MCF 10A (cell line): Measurements from ENCODE around the gene DGCR2. TPM values are rescaled to one million over a fixed set of nuclear protein-coding genes. Genes with fewer than 3 reads are reported as not detected.

Experiments used
- BruUV-seq: library from RNA; stranded (reverse); fragments of 400-500 nt; replicated peaks from 2 replicates; lab custom pipeline; 2021; lab: Mats Ljungman, UMichigan
- CTCF ChIA-PET: fragments of 300-600 bp; sonication (Branson Sonifier 250); formaldehyde crosslinking; extraction: SDS; loops from one replicate; lab custom pipeline; 2021; ENCODE audit warnings: antibody characterized with exemption, inconsistent platforms; lab: Yijun Ruan, JAX
- POLR2A ChIA-PET: fragments of 300-600, 350-650 bp; sonication (Branson Sonifier 250); formaldehyde crosslinking; extraction: SDS; loops from one replicate; lab custom pipeline; 2020; ENCODE audit warnings: antibody characterized with exemption, inconsistent platforms; lab: Yijun Ruan, JAX
- DNase-seq: peaks from one replicate; pipeline ENCODE4 v3.0.0-alpha.2; 2018; ENCODE audit not compliant: unreplicated experiment
- H3K27ac Mint-ChIP-seq: one replicate; pipeline ENCODE4 v1.8.0; 2022; ENCODE audit warnings: mild to moderate bottlenecking, low read depth, mixed read lengths; ENCODE audit not compliant: unreplicated experiment
- H3K27me3 Mint-ChIP-seq: one replicate; pipeline ENCODE4 v1.8.0; 2022; ENCODE audit warnings: mixed read lengths; ENCODE audit not compliant: insufficient read depth, unreplicated experiment
- H3K36me3 Mint-ChIP-seq: one replicate; pipeline ENCODE4 v1.8.0; 2022; ENCODE audit warnings: mild to moderate bottlenecking, moderate library complexity, mixed read lengths; ENCODE audit not compliant: insufficient read depth, unreplicated experiment
- H3K4me1 Mint-ChIP-seq: one replicate; pipeline ENCODE4 v1.8.0; 2022; ENCODE audit warnings: mixed read lengths; ENCODE audit not compliant: insufficient read depth, unreplicated experiment
- H3K4me3 Mint-ChIP-seq: one replicate; pipeline ENCODE4 v1.8.0; 2022; ENCODE audit warnings: mild to moderate bottlenecking, moderate library complexity, mixed read lengths; ENCODE audit not compliant: unreplicated experiment
- H3K9me3 Mint-ChIP-seq: one replicate; pipeline ENCODE4 v1.8.0; 2022; ENCODE audit warnings: mixed read lengths; ENCODE audit not compliant: unreplicated experiment
- intact Hi-C: fragments of 100-400 bp; cut with micrococcal nuclease; formaldehyde crosslinking; loops from 2 replicates; pipeline ENCODE4 v1.14.1; 2022
- total RNA-seq: library from RNA; stranded (reverse); gene quantifications from 2 replicates; pipeline ENCODE4 v1.2.3, GENCODE V29; 2022
- TF ChIP-seq, protein P1 (sequence below): fragments of 200-600 bp; IDR thresholded peaks from one replicate; pipeline ENCODE4 v1.8.0; 2022; ENCODE audit warnings: antibody characterized with exemption, mild to moderate bottlenecking; ENCODE audit not compliant: unreplicated experiment

The DGCR2 gene
- total RNA-seq, 1 experiment from 2014 or later: 41.2 TPM

DNA sequence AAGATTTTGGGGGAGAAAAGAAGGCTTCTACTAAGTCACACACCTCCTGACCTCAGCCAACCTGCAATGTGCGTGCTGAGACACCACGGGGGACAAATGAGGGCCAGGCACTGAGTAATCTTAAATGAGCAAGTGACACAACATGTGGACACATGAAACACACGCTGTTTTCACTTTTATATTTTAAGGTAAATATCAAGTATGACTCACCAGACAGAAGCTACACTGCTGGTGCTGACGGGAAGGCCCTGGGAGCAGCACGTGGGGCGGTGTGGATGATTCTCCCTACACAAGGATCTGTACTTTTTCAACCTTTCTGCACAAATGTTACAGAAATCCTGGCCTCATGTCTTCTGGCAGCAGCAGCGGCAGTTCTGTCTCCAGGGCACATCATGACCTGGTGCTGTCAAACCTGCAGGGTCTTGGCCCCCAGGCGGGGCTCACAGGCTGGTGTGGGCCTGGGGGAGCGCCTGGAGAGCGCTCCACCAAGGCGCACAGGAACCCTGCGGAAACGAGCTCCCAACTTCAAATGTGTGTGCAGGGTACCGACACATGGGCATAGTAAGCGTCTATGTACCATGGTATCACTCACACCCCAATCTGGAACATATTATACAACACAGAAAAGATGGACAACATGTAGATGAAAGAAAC lies 61.7 kb downstream of the DGCR2 start:
- Mint-ChIP-seq H3K27ac (no peak overlapping the region), H3K4me3 (no peak overlapping the region), H3K36me3 (peaks cover 61% of the 10 kb centered on the region), H3K9me3 (no peaks in the 10 kb centered on the region), H3K27me3 (no peaks in the 10 kb centered on the region), H3K4me1 (peaks cover 6% of the 10 kb centered on the region)
- ChIA-PET POLR2A (interaction anchor here (1.0 to 1.5 kb wide), 2 partner anchors 11 to 61 kb away, joined by 4 to 5 read pairs; partner anchors contain the start of gene DGCR2), CTCF (no interaction called here)
- TF ChIP-seq, protein P1, sequence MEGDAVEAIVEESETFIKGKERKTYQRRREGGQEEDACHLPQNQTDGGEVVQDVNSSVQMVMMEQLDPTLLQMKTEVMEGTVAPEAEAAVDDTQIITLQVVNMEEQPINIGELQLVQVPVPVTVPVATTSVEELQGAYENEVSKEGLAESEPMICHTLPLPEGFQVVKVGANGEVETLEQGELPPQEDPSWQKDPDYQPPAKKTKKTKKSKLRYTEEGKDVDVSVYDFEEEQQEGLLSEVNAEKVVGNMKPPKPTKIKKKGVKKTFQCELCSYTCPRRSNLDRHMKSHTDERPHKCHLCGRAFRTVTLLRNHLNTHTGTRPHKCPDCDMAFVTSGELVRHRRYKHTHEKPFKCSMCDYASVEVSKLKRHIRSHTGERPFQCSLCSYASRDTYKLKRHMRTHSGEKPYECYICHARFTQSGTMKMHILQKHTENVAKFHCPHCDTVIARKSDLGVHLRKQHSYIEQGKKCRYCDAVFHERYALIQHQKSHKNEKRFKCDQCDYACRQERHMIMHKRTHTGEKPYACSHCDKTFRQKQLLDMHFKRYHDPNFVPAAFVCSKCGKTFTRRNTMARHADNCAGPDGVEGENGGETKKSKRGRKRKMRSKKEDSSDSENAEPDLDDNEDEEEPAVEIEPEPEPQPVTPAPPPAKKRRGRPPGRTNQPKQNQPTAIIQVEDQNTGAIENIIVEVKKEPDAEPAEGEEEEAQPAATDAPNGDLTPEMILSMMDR: no peak
- BruUV-seq: no TSS peak
- intact Hi-C loops: loop anchor here (2.0 kb wide), 1 partner anchor 60 kb away; no protein-coding TSS in a partner anchor
- peak; percentile 65 for DNase-seq

DNA sequence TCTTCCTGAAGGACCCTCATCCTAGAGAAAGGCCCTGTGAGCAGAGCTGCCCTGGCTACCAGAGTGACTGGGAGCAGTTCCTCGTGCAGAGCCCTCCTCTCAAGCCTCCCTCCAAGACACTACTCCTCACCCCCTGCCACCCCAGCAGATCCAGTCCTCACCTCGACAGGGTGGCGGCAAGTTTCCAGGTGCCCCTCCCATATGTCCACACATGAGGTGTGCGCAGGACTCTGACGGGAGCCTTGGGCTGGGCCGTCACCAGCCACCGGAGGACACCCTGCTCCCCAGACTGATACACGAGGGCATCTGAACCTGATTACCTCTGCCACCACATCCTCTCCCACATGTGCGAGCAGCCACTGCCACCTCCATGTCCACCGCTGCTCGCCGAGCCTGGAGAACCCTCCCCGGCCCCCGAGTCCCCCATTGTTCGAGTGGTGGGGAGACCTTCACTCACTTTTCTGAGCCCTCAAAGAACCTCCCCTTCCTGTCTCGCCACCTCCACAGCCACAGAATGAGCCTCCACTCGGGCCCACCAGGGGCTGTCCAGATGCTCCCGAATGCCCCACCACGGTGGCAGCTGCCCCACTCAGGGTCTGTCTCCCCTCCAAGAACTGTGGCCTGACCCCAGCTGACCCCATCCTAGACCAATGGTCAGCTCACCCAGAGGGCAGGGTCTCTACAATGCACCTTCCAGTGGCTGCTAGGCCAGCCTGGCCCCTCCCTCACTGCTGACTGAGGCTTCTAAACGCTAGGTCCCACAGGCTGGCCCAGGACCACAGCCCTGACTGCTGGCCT lies 62.5 kb downstream of the DGCR2 start:
- H3K9me3 Mint-ChIP-seq: no peaks in the 10 kb centered on the region
- H3K27ac Mint-ChIP-seq: no peak overlapping the region
- ChIA-PET CTCF (interaction anchor here (0.6 kb wide), 1 partner anchor 282 kb away, joined by 4 read pairs; no protein-coding TSS in a partner anchor), POLR2A (interaction anchor here (1.0 to 1.5 kb wide), 2 partner anchors 12 to 62 kb away, joined by 4 to 5 read pairs; partner anchors contain the start of gene DGCR2)
- peaks cover 6% of the 10 kb centered on the region for H3K4me1 Mint-ChIP-seq
- intact Hi-C loops: loop anchor here (2.0 kb wide), 1 partner anchor 61 kb away; no protein-coding TSS in a partner anchor
- DNase-seq: no peak
- no TSS peak for BruUV-seq
- no peaks in the 10 kb centered on the region for H3K27me3 Mint-ChIP-seq
- no peak overlapping the region for H3K4me3 Mint-ChIP-seq
- peaks cover 65% of the 10 kb centered on the region for H3K36me3 Mint-ChIP-seq
- TF ChIP-seq, protein P1: no peak

GRCh38 chr22:19058713-19059451 lies 63.3 kb downstream of the DGCR2 start:
- Mint-ChIP-seq H3K27me3 (no peaks in the 10 kb centered on the region), H3K27ac (peak overlapping the region; percentile 63), H3K4me1 (peaks cover 6% of the 10 kb centered on the region), H3K4me3 (no peak overlapping the region), H3K36me3 (peaks cover 61% of the 10 kb centered on the region), H3K9me3 (no peaks in the 10 kb centered on the region)
- no TSS peak for BruUV-seq
- ChIA-PET CTCF (interaction anchor here (0.9 kb wide), 1 partner anchor 10 kb away, joined by 4 read pairs; no protein-coding TSS in a partner anchor), POLR2A (interaction anchor here (0.6 kb wide), 1 partner anchor 1029 kb away, joined by 3 read pairs; no protein-coding TSS in a partner anchor)
- DNase-seq: no peak
- TF ChIP-seq, protein P1: no peak
- intact Hi-C loops: no loop called here
